ENCODE data around the gene DDRGK1.

- TF ChIP-seq NFRKB (IDR thresholded peaks at IDR 0.05) (no peak), ELF4 (IDR thresholded peaks at IDR 0.05) (no peak), LEF1 (IDR thresholded peaks at IDR 0.05; ENCODE audit: borderline replicate concordance) (no peak), ARNT (IDR thresholded peaks at IDR 0.05) (no peak), FOXA1 (IDR thresholded peaks at IDR 0.05) (no peak), HDGF (IDR thresholded peaks at IDR 0.05; ENCODE audit: borderline replicate concordance) (no peak)
Measured at GRCh38 chr20:3168079-3168828, 36.2 kb downstream of the DDRGK1 start.
